Tibial artery (tissue), 4 donors: ENCODE results near the gene ZNF436.

ENCODE experiments used
- DNase-seq, 2 donors: peaks; one replicate each; pipeline ENCODE4 v3.0.0-alpha.2; 2019
- H3K27ac ChIP-seq, 2 donors: fragments of 200-600 bp; sonication (generic) in 1 of 2; 1 replicate in 1 of 2; 2 replicates in 1 of 2; pipeline ENCODE4 v1.5.1; 2018 to 2019; ENCODE audit warnings: mild to moderate bottlenecking in 1 of 2
- H3K27me3 ChIP-seq, 2 donors: fragments of 200-600 bp; sonication (generic) in 1 of 2; one replicate each; pipeline versions ENCODE4 v1.5.1 to v1.6.0; 2016 to 2019
- H3K36me3 ChIP-seq, 3 donors: fragments of 200-600 bp; sonication (generic) in 2 of 3; one replicate each; pipeline ENCODE4 v1.5.1; 2016 to 2019; ENCODE audit warnings: mild to moderate bottlenecking in 2 of 3
- H3K4me1 ChIP-seq, 4 donors: fragments of 200-600 bp; sonication (generic) in 2 of 4; 1 replicate in 3 of 4; 2 replicates in 1 of 4; pipeline ENCODE4 v1.5.1; 2016 to 2019
- H3K4me3 ChIP-seq, 2 donors: fragments of 200-600 bp; sonication (generic) in 1 of 2; 1 replicate in 1 of 2; 2 replicates in 1 of 2; pipeline ENCODE4 v1.5.1; 2018 to 2019; ENCODE audit warnings: mild to moderate bottlenecking in 2 of 2
- H3K9me3 ChIP-seq, 3 donors: fragments of 200-600 bp; sonication (generic) in 1 of 3; one replicate each; pipeline ENCODE4 v1.5.1; 2016 to 2019
- CTCF ChIP-seq, 2 experiments: fragments of 200-600 bp in 1 of 2; fragments of 450-650 bp in 1 of 2; IDR thresholded peaks; one replicate each; pipeline ENCODE4 v1.5.1; 2017 to 2019; ENCODE audit warnings: antibody characterized with exemption in 2 of 2, mild to moderate bottlenecking in 1 of 2, moderate library complexity in 1 of 2
- intact Hi-C: fragments of 100-400 bp; cut with DNase I; formaldehyde crosslinking; loops from one replicate; pipeline ENCODE4 v1.15.0; 2023; ENCODE audit warnings: low total_unique reads

ZNF436 gene

GRCh38 chr1:23402286-23403037, 32.8 kb upstream of the ZNF436 start:
- H3K4me1 ChIP-seq, result peaks cover 0 to 24% (median 15%) of the 10 kb centered on the region in 4 donors
- no peaks in the 10 kb centered on the region for H3K27me3 ChIP-seq
- intact Hi-C loops, result loop anchor here (10.0 kb wide), 1 partner anchor 58 kb away; the partner anchor contains the start of gene HNRNPR
- no peak for DNase-seq
- H3K27ac ChIP-seq, result peak overlapping the region in 1 of 2 donors; percentile 48
- H3K4me3 ChIP-seq, result no peak overlapping the region
- H3K9me3 ChIP-seq, result no peaks in the 10 kb centered on the region
- peaks cover 3 to 48% (median 3%) of the 10 kb centered on the region in 3 donors for H3K36me3 ChIP-seq
- TF ChIP-seq CTCF (IDR thresholded peaks at IDR 0.05), result no peak

GRCh38 chr1:23401313-23401712, 31.7 kb upstream of the ZNF436 start:
- Histone ChIP-seq H3K4me1 (peaks cover 0 to 24% (median 15%) of the 10 kb centered on the region in 4 donors), H3K9me3 (no peaks in the 10 kb centered on the region), H3K27me3 (no peaks in the 10 kb centered on the region), H3K27ac (no peak overlapping the region), H3K36me3 (peaks cover 8 to 50% (median 10%) of the 10 kb centered on the region in 3 donors), H3K4me3 (no peak overlapping the region)
- intact Hi-C loops, result loop anchor here (10.0 kb wide), 1 partner anchor 57 kb away; the partner anchor contains the start of gene HNRNPR
- DNase-seq, result no peak
- no peak for TF ChIP-seq CTCF (IDR thresholded peaks at IDR 0.05)

- Histone ChIP-seq H3K36me3 (peaks cover 11 to 50% (median 11%) of the 10 kb centered on the region in 3 donors), H3K27me3 (no peaks in the 10 kb centered on the region), H3K27ac (no peak overlapping the region), H3K9me3 (no peaks in the 10 kb centered on the region), H3K4me1 (peaks cover 0 to 24% (median 15%) of the 10 kb centered on the region in 4 donors), H3K4me3 (no peak overlapping the region)
- TF ChIP-seq CTCF (IDR thresholded peaks at IDR 0.05), result no peak
- peak; percentile 66 to 79 for DNase-seq
- intact Hi-C loops, result loop anchor here (10.0 kb wide), 1 partner anchor 56 kb away; the partner anchor contains the start of gene HNRNPR
These were observed 30.9 kb upstream of the ZNF436 start for GRCh38 chr1:23400324-23401114.

- Histone ChIP-seq H3K36me3 (peaks cover 11 to 43% (median 16%) of the 10 kb centered on the region in 3 donors), H3K9me3 (no peaks in the 10 kb centered on the region), H3K27ac (no peak overlapping the region), H3K27me3 (no peaks in the 10 kb centered on the region), H3K4me1 (peaks cover 0 to 19% (median 15%) of the 10 kb centered on the region in 4 donors), H3K4me3 (no peak overlapping the region)
- no peak for DNase-seq
- TF ChIP-seq CTCF (IDR thresholded peaks at IDR 0.05), result no peak
- intact Hi-C loops, result no loop called here
These were observed 29.6 kb upstream of the ZNF436 start for GRCh38 chr1:23399229-23399628.

GRCh38 chr1:23397908-23398307, 28.3 kb upstream of the ZNF436 start:
- intact Hi-C loops, result no loop called here
- no peak overlapping the region for H3K4me3 ChIP-seq
- H3K27ac ChIP-seq, result no peak overlapping the region
- peaks cover 0 to 13% (median 5%) of the 10 kb centered on the region in 4 donors for H3K4me1 ChIP-seq
- no peaks in the 10 kb centered on the region for H3K27me3 ChIP-seq
- TF ChIP-seq CTCF (IDR thresholded peaks at IDR 0.05), result no peak
- no peak for DNase-seq
- peaks cover 11 to 54% (median 20%) of the 10 kb centered on the region in 3 donors for H3K36me3 ChIP-seq
- H3K9me3 ChIP-seq, result no peaks in the 10 kb centered on the region
